Astrocyte (in vitro differentiated cells and primary cell): Measurements from ENCODE around the gene APP. TPM values are rescaled to one million over a fixed set of nuclear protein-coding genes. Genes with fewer than 3 reads are reported as not detected.

Experiments used
- DNase-seq: peaks from one replicate; pipeline ENCODE4 v3.0.0-alpha.2; 2010; ENCODE audit warnings: low read depth
- FAIRE-seq: peaks from 2 replicates; lab custom pipeline; 2011; peaks lifted over from hg19 to GRCh38; lab: Jason Lieb, UNC
- H2AFZ ChIP-seq: 2 replicates; pipeline ENCODE4 v1.6.0; 2012; ENCODE audit warnings: low read depth, low read length, inconsistent platforms
- H3K27ac ChIP-seq: 2 replicates; pipeline ENCODE4 v1.5.1; 2011; ENCODE audit warnings: low read depth, low read length, inconsistent platforms
- H3K27me3 ChIP-seq: 2 replicates; pipeline ENCODE4 v1.6.0; 2011; ENCODE audit warnings: low read length, inconsistent platforms; ENCODE audit not compliant: insufficient read depth
- H3K36me3 ChIP-seq: 2 replicates; pipeline ENCODE4 v1.5.1; 2011; ENCODE audit warnings: low read length, inconsistent platforms; ENCODE audit not compliant: insufficient read depth
- H3K4me1 ChIP-seq: 2 replicates; pipeline ENCODE4 v1.5.1; 2011; ENCODE audit warnings: low read length, inconsistent platforms; ENCODE audit not compliant: insufficient read depth
- H3K4me2 ChIP-seq: 2 replicates; pipeline ENCODE4 v1.6.0; 2012; ENCODE audit warnings: low read length, inconsistent platforms
- H3K4me3 ChIP-seq: 2 replicates; pipeline ENCODE4 v1.5.1; 2011; ENCODE audit warnings: low read depth, mild to moderate bottlenecking, low read length, inconsistent platforms; ENCODE audit not compliant: insufficient read depth
- H3K79me2 ChIP-seq: 2 replicates; pipeline ENCODE4 v1.6.0; 2012; ENCODE audit warnings: mild to moderate bottlenecking, low read length, inconsistent platforms; ENCODE audit not compliant: insufficient read depth
- H3K9ac ChIP-seq: 2 replicates; pipeline ENCODE4 v1.6.0; 2012; ENCODE audit warnings: mild to moderate bottlenecking, low read length, inconsistent platforms
- H3K9me3 ChIP-seq: 2 replicates; pipeline ENCODE4 v1.5.1; 2012; ENCODE audit warnings: low read depth, mild to moderate bottlenecking, low read length, inconsistent platforms; ENCODE audit not compliant: insufficient read depth
- H4K20me1 ChIP-seq: 2 replicates; pipeline ENCODE4 v1.6.0; 2012; ENCODE audit warnings: low read length, inconsistent platforms; ENCODE audit not compliant: insufficient read depth
- H3K27ac Mint-ChIP-seq: one replicate; pipeline ENCODE4 v1.8.0; 2021; ENCODE audit warnings: mild to moderate bottlenecking, mixed read lengths; ENCODE audit not compliant: unreplicated experiment
- H3K27me3 Mint-ChIP-seq: one replicate; pipeline ENCODE4 v1.8.0; 2021; ENCODE audit warnings: low read depth, mixed read lengths; ENCODE audit not compliant: unreplicated experiment
- H3K36me3 Mint-ChIP-seq: one replicate; pipeline ENCODE4 v1.8.0; 2021; ENCODE audit warnings: low read depth, mixed read lengths; ENCODE audit not compliant: unreplicated experiment
- H3K4me1 Mint-ChIP-seq: one replicate; pipeline ENCODE4 v1.8.0; 2021; ENCODE audit warnings: low read depth, mixed read lengths; ENCODE audit not compliant: unreplicated experiment
- H3K4me3 Mint-ChIP-seq: one replicate; pipeline ENCODE4 v1.8.0; 2021; ENCODE audit warnings: mild to moderate bottlenecking, moderate library complexity, mixed read lengths; ENCODE audit not compliant: unreplicated experiment
- H3K9me3 Mint-ChIP-seq: one replicate; pipeline ENCODE4 v1.8.0; 2021; ENCODE audit warnings: mild to moderate bottlenecking, mixed read lengths; ENCODE audit not compliant: unreplicated experiment
- EZH2 ChIP-seq: IDR thresholded peaks from 2 replicates; pipeline ENCODE4 v1.6.1; 2012; ENCODE audit warnings: mild to moderate bottlenecking, low read length, inconsistent platforms; ENCODE audit not compliant: insufficient read depth
- total RNA-seq: library from RNA; stranded (reverse); gene quantifications from 2 replicates; pipeline ENCODE4 v1.2.1, GENCODE V29; 2021
- TF ChIP-seq, protein P1 (sequence below): IDR thresholded peaks from 2 replicates; pipeline ENCODE4 v1.5.1; 2011; ENCODE audit warnings: low read depth, mild to moderate bottlenecking, inconsistent platforms, low read length, moderate library complexity; ENCODE audit not compliant: insufficient read depth

Gene APP
- total RNA-seq, 1 donor from 2014 or later: 823 TPM

DNA sequence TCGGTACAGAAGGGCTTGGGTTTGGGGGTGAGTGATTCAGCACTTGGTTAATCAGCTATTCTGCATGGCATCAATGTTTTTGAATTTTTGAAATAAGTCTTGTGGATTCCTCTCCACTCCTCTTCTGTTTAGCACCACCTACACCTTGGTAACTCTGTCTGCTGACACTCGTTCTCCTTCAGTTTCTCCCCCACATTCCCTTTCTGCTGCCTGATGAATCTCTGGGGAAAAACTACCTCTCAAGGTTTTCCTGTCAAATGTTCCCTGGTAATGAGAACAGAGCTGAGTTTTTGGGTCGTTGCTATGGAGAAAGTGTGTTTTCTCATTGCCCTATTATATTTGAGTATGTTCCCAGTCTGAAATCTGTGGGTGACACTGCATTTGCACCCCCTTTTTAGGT lies 327.6 kb downstream of the APP start:
- no peaks in the 10 kb centered on the region for H4K20me1 ChIP-seq
- H3K4me2 ChIP-seq: no peak overlapping the region
- DNase-seq (no peak), FAIRE-seq (no peak)
- H3K9me3 Mint-ChIP-seq: peaks cover 11% of the 10 kb centered on the region
- no peak overlapping the region for H3K9ac ChIP-seq
- H3K79me2 ChIP-seq: no peaks in the 10 kb centered on the region
- H2AFZ ChIP-seq: no peak overlapping the region
- peaks cover 9% of the 10 kb centered on the region for H3K4me1 Mint-ChIP-seq
- H3K36me3 Mint-ChIP-seq: peaks cover 6% of the 10 kb centered on the region
- H3K4me1 ChIP-seq: peaks cover 8% of the 10 kb centered on the region
- H3K9me3 ChIP-seq: no peaks in the 10 kb centered on the region
- TF ChIP-seq EZH2: no peak
- TF ChIP-seq, protein P1, sequence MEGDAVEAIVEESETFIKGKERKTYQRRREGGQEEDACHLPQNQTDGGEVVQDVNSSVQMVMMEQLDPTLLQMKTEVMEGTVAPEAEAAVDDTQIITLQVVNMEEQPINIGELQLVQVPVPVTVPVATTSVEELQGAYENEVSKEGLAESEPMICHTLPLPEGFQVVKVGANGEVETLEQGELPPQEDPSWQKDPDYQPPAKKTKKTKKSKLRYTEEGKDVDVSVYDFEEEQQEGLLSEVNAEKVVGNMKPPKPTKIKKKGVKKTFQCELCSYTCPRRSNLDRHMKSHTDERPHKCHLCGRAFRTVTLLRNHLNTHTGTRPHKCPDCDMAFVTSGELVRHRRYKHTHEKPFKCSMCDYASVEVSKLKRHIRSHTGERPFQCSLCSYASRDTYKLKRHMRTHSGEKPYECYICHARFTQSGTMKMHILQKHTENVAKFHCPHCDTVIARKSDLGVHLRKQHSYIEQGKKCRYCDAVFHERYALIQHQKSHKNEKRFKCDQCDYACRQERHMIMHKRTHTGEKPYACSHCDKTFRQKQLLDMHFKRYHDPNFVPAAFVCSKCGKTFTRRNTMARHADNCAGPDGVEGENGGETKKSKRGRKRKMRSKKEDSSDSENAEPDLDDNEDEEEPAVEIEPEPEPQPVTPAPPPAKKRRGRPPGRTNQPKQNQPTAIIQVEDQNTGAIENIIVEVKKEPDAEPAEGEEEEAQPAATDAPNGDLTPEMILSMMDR: no peak
- peaks cover 13% of the 10 kb centered on the region for H3K27me3 ChIP-seq
- H3K4me3 Mint-ChIP-seq: no peak overlapping the region
- no peaks in the 10 kb centered on the region for H3K36me3 ChIP-seq
- no peak overlapping the region for H3K27ac ChIP-seq
- H3K27ac Mint-ChIP-seq: no peak overlapping the region
- no peak overlapping the region for H3K4me3 ChIP-seq
- H3K27me3 Mint-ChIP-seq: peaks cover 3% of the 10 kb centered on the region

DNA sequence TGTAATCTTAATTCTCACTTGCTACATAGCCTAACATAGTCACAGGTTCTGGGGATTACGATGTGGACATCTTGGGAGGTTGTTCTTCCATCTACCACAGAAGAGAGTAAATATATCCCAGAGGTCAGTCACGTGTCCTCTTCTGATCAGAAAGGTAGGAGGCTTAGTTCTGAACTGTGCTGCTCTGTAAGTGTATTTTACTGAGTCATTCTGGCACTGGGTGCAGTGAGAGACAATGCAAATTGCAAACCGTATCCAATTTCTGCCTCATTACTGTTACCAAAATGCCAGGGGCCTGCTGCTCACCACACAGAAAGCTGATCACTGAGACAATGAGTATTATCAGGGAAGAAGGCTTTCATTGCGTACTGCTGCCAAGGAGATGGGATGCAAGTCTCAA lies 331.8 kb downstream of the APP start:
- H3K27me3 ChIP-seq: peaks cover 13% of the 10 kb centered on the region
- no peak overlapping the region for H3K4me3 ChIP-seq
- Mint-ChIP-seq H3K9me3 (peaks cover 8% of the 10 kb centered on the region), H3K4me1 (peaks cover 27% of the 10 kb centered on the region), H3K36me3 (peaks cover 6% of the 10 kb centered on the region), H3K4me3 (no peak overlapping the region), H3K27me3 (peaks cover 3% of the 10 kb centered on the region), H3K27ac (no peak overlapping the region)
- H3K36me3 ChIP-seq: no peaks in the 10 kb centered on the region
- H3K4me1 ChIP-seq: peaks cover 14% of the 10 kb centered on the region
- no peak overlapping the region for H3K9ac ChIP-seq
- no peak overlapping the region for H3K27ac ChIP-seq
- no peaks in the 10 kb centered on the region for H4K20me1 ChIP-seq
- H2AFZ ChIP-seq: no peak overlapping the region
- no peak for FAIRE-seq
- TF ChIP-seq, protein P1: no peak
- no peak for TF ChIP-seq EZH2
- peak overlapping the region; percentile 18 for H3K4me2 ChIP-seq
- no peaks in the 10 kb centered on the region for H3K79me2 ChIP-seq
- peak; percentile 60 for DNase-seq
- no peaks in the 10 kb centered on the region for H3K9me3 ChIP-seq

DNA sequence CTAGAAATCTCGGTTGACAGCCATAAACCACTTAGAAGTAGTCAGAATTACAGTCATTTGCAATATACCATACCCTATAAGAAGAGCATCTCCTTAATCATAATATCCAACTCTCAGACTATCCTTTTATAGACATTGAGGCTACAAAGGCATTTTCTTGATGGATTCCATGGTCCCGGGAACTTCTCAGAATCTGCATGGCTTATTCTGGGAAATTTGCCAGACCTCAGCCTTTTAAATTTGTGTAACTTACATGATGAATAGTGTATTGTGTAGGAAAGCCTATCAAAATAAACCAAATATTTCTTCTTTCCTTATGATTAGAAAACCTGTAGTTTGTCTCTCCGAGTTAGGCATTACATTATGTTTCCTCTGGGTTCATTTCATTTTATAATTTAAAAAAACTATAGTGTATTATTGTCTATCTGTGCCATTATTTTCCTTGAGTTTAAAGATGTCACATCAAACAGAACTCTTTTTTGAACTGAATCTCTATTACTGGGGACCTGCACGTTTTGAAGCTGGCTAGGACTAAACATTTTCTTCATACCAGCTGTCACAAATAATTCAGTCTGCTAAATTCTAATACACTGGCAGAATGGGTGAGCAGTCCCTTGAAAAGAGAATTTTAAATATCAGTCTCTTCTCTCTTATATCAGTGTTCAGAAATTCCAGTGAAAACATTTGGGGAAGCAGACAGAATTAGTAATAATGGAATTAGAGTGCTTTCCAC lies 332.9 kb downstream of the APP start:
- Histone ChIP-seq H3K4me1 (peaks cover 14% of the 10 kb centered on the region), H3K27me3 (peaks cover 12% of the 10 kb centered on the region), H3K27ac (no peak overlapping the region), H3K36me3 (no peaks in the 10 kb centered on the region), H3K4me2 (peak overlapping the region; percentile 34), H4K20me1 (no peaks in the 10 kb centered on the region), H2AFZ (no peak overlapping the region), H3K9ac (no peak overlapping the region), H3K4me3 (no peak overlapping the region), H3K9me3 (peaks cover 4% of the 10 kb centered on the region), H3K79me2 (no peaks in the 10 kb centered on the region)
- TF ChIP-seq, protein P1: no peak
- no peak for TF ChIP-seq EZH2
- FAIRE-seq (no peak), DNase-seq (peak; percentile 92)
- no peak overlapping the region for H3K4me3 Mint-ChIP-seq
- peaks cover 6% of the 10 kb centered on the region for H3K36me3 Mint-ChIP-seq
- H3K27me3 Mint-ChIP-seq: peaks cover under 1% of the 10 kb centered on the region
- H3K27ac Mint-ChIP-seq: peak overlapping the region; percentile 6
- H3K4me1 Mint-ChIP-seq: peaks cover 24% of the 10 kb centered on the region
- peaks cover 8% of the 10 kb centered on the region for H3K9me3 Mint-ChIP-seq
